ENCODE measurements around the gene SLC22A1.

- no peak for TF ChIP-seq CTCF (IDR thresholded peaks at IDR 0.05)
- no peak for TF ChIP-seq EZH2 (IDR thresholded peaks at IDR 0.05; ENCODE audit: borderline replicate concordance, insufficient read depth, low read depth, low read length, poor library complexity, severe bottlenecking)
These were observed 71.2 kb downstream of the SLC22A1 start for GRCh38 chr6:160192840-160193239.

Data from B cell (primary cell).